Gastroesophageal sphincter (tissue), 4 donors: ENCODE results near the gene SMPX. TPM values are rescaled to one million over a fixed set of nuclear protein-coding genes. Genes with fewer than 3 reads are reported as not detected.

Source experiments
- ATAC-seq: fragments of 150-250 bp; one replicate; pipeline ENCODE4 v1.9.1; 2016; ENCODE audit warnings: mild to moderate bottlenecking, moderate library complexity
- H3K27ac ChIP-seq, 4 donors: fragments of 200-600 bp; sonication (generic) in 3 of 4; 1 replicate in 3 of 4; 2 replicates in 1 of 4; pipeline ENCODE4 v1.5.1; 2016 to 2019
- H3K27me3 ChIP-seq: fragments of 200-600 bp; sonication (generic); one replicate; pipeline ENCODE4 v1.5.1; 2019
- H3K36me3 ChIP-seq, 2 donors: fragments of 200-600 bp; sonication (generic); one replicate each; pipeline ENCODE4 v1.5.1; 2019; ENCODE audit warnings: control low read depth in 1 of 2
- H3K4me1 ChIP-seq, 3 donors: fragments of 200-600 bp; sonication (generic); 1 replicate in 2 of 3; 2 replicates in 1 of 3; pipeline ENCODE4 v1.5.1; 2016 to 2019; ENCODE audit warnings: control low read depth in 2 of 3
- H3K4me3 ChIP-seq, 2 donors: fragments of 200-600 bp; sonication (generic); one replicate each; pipeline ENCODE4 v1.5.1; 2019; ENCODE audit warnings: mild to moderate bottlenecking in 1 of 2, moderate library complexity in 1 of 2
- H3K9me3 ChIP-seq, 3 donors: fragments of 200-600 bp; sonication (generic); one replicate each; pipeline ENCODE4 v1.5.1; 2017 to 2019; ENCODE audit warnings: control low read depth in 2 of 3
- EP300 ChIP-seq: sonication (generic); formaldehyde crosslinking; IDR thresholded peaks from one replicate; pipeline ENCODE4 v1.6.1; 2017; ENCODE audit warnings: antibody characterized with exemption, mild to moderate bottlenecking
- POLR2A ChIP-seq, 2 donors: fragments of 450-650 bp; IDR thresholded peaks; one replicate each; pipeline ENCODE4 v1.6.1; 2017; ENCODE audit warnings: antibody characterized with exemption in 2 of 2, mild to moderate bottlenecking in 2 of 2, moderate library complexity in 1 of 2
- POLR2AphosphoS5 ChIP-seq: sonication (generic); formaldehyde crosslinking; IDR thresholded peaks from one replicate; pipeline ENCODE4 v1.6.1; 2017; ENCODE audit warnings: antibody characterized with exemption
- WGBS, 2 donors: methylation state at CpG; one replicate each; pipeline ENCODE4 v1.1.5; 2018; ENCODE audit warnings: low coverage in 1 of 2; 5-methylcytosine and 5-hydroxymethylcytosine counted together
- total RNA-seq, 4 donors: library from RNA; depleted of rRNA; stranded (reverse); fragments of >200 nt; gene quantifications; one replicate each; pipeline ENCODE4 v1.1.0, GENCODE V29; 2016
- TF ChIP-seq, protein P1 (sequence below), 4 experiments: fragments of 200-600 bp in 2 of 4; fragments of 450-650 bp in 2 of 4; sonication (generic) in 1 of 4; IDR thresholded peaks; one replicate each; pipeline ENCODE4 v1.5.1; 2017 to 2019; ENCODE audit warnings: antibody characterized with exemption in 4 of 4, mild to moderate bottlenecking in 2 of 4, moderate library complexity in 2 of 4

SMPX gene
- total RNA-seq, 4 donors from 2014 or later, result 14.8 to 32.5 (median 29.0) TPM

DNA sequence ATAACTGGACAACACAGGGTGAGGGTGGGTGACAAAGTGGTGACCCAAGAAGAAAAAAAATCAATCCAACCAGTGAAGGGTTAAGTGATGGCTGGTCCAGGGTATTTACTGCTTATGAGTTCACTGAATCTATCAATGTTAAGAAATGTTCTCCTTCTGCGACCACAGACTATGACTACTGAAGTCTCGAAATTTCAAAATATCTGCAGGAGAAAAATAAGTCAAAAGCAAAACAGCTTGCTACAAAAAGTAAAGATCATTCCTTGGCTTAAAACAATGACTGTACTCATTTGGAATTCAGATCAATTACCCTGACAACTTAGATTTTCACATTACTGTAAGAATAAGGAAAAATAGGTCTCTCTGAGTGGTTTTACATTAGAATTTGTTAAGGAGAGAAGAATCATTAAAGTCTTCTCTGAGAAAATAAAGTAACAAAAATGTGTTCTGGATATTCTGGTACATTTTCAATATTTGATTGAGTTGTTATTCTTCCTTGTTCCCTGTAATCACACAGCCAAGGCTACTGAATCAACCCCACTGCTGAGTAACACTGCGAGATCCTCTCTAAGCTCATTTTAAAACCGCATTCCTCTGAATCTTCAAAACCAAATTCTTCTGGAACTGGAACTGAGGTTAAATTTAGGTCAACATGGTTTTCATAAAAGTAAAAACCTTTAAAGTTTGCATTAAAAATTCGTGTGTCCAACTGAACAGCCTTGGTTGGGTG lies 22.7 kb downstream of the SMPX start:
- H3K36me3 ChIP-seq, result no peaks in the 10 kb centered on the region
- no peak for ATAC-seq
- H3K27me3 ChIP-seq, result no peaks in the 10 kb centered on the region
- no peak overlapping the region for H3K27ac ChIP-seq
- H3K4me1 ChIP-seq, result peaks cover 0 to 2% (median 0%) of the 10 kb centered on the region in 3 donors
- H3K4me3 ChIP-seq, result no peak overlapping the region
- TF ChIP-seq POLR2AphosphoS5 (no peak), EP300 (no peak), POLR2A (IDR thresholded peaks at IDR 0.05) (no peak)
- TF ChIP-seq, protein P1, sequence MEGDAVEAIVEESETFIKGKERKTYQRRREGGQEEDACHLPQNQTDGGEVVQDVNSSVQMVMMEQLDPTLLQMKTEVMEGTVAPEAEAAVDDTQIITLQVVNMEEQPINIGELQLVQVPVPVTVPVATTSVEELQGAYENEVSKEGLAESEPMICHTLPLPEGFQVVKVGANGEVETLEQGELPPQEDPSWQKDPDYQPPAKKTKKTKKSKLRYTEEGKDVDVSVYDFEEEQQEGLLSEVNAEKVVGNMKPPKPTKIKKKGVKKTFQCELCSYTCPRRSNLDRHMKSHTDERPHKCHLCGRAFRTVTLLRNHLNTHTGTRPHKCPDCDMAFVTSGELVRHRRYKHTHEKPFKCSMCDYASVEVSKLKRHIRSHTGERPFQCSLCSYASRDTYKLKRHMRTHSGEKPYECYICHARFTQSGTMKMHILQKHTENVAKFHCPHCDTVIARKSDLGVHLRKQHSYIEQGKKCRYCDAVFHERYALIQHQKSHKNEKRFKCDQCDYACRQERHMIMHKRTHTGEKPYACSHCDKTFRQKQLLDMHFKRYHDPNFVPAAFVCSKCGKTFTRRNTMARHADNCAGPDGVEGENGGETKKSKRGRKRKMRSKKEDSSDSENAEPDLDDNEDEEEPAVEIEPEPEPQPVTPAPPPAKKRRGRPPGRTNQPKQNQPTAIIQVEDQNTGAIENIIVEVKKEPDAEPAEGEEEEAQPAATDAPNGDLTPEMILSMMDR (IDR thresholded peaks at IDR 0.05), result no peak
- WGBS, 2 donors, result 25 to 59% methylated on average over 5 of the region's 5 CpGs
- H3K9me3 ChIP-seq, result no peaks in the 10 kb centered on the region

DNA sequence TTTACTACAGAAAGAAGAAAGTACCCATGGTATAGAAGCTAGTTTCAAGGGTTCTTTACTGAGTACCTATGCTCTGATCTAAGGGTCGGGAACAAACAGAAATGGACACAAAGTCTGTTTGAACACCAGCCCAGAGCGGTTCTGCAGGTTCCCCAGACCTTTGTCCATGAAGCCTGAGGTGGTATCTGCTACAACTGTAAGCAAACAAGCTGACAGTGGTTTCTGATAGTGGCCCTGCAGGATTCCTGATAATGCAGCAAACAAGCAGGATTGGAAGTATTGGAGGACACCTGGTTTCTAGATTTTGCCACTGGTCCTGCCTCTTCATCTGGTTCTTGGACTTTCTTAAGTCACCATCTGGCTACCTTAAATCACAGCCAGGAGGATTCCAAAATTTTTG lies 23.7 kb downstream of the SMPX start:
- Histone ChIP-seq H3K4me3 (no peak overlapping the region), H3K4me1 (no peaks in the 10 kb centered on the region), H3K36me3 (no peaks in the 10 kb centered on the region), H3K27me3 (no peaks in the 10 kb centered on the region), H3K27ac (no peak overlapping the region), H3K9me3 (no peaks in the 10 kb centered on the region)
- 55 to 60% methylated on average over 1 to 2 of the region's 2 CpGs for whole genome bisulfite sequencing, 2 donors
- no peak for TF ChIP-seq EP300
- TF ChIP-seq, protein P1 (IDR thresholded peaks at IDR 0.05), result no peak
- no peak for TF ChIP-seq POLR2AphosphoS5
- no peak for TF ChIP-seq POLR2A (IDR thresholded peaks at IDR 0.05)
- ATAC-seq, result no peak

DNA sequence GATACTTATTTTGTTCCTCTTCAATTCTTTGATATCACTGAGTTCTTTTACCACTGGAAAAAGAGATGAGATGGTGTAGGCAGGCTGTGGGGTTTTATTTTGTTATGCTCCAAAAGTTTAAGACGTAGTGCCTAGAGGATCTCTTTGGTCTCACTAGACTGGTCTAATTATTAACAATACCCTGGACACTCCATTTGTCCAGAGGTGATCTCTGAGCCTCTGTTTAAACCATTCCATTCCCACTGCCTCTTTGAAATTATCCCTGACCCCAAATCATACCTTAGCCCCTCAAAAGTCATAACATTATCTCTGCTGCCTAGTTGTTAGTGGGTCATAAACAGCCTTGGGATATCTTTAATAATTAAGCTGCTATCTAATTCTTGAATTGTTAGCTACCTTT lies 24.2 kb downstream of the SMPX start:
- no peak for ATAC-seq
- H3K4me1 ChIP-seq, result no peaks in the 10 kb centered on the region
- H3K9me3 ChIP-seq, result no peaks in the 10 kb centered on the region
- no peaks in the 10 kb centered on the region for H3K27me3 ChIP-seq
- 88 to 100% methylated on average over 1 of the region's 1 CpG for WGBS, 2 donors
- no peaks in the 10 kb centered on the region for H3K36me3 ChIP-seq
- no peak for TF ChIP-seq EP300
- TF ChIP-seq POLR2AphosphoS5, result no peak
- no peak for TF ChIP-seq POLR2A (IDR thresholded peaks at IDR 0.05)
- TF ChIP-seq, protein P1 (IDR thresholded peaks at IDR 0.05), result no peak
- no peak overlapping the region for H3K4me3 ChIP-seq
- no peak overlapping the region for H3K27ac ChIP-seq

DNA sequence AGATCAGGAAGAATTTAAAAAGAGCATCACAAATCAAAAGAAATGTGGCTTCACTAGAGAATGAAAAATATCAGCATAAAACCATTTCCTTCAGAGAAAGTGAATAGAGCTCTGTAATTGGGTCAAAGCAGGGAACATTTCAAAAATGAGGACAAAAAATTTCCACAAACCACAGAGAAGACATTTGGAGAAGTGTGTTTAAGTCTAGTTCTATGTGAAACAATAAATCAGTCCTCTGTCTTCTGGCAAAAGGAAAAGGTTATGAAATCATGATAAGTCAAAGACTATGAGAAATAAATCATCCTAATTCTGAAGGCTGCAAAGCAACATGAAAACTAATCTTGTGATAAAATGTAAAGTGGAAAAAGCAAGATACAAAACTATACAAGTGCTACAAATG lies 27.9 kb downstream of the SMPX start:
- H3K4me3 ChIP-seq, result no peak overlapping the region
- ATAC-seq, result no peak
- no peaks in the 10 kb centered on the region for H3K36me3 ChIP-seq
- no peak overlapping the region for H3K27ac ChIP-seq
- peaks cover 0 to 7% (median 0%) of the 10 kb centered on the region in 3 donors for H3K4me1 ChIP-seq
- no peaks in the 10 kb centered on the region for H3K9me3 ChIP-seq
- TF ChIP-seq, protein P1 (IDR thresholded peaks at IDR 0.05), result no peak
- TF ChIP-seq EP300 (no peak), POLR2AphosphoS5 (no peak), POLR2A (IDR thresholded peaks at IDR 0.05) (no peak)
- no peaks in the 10 kb centered on the region for H3K27me3 ChIP-seq

DNA sequence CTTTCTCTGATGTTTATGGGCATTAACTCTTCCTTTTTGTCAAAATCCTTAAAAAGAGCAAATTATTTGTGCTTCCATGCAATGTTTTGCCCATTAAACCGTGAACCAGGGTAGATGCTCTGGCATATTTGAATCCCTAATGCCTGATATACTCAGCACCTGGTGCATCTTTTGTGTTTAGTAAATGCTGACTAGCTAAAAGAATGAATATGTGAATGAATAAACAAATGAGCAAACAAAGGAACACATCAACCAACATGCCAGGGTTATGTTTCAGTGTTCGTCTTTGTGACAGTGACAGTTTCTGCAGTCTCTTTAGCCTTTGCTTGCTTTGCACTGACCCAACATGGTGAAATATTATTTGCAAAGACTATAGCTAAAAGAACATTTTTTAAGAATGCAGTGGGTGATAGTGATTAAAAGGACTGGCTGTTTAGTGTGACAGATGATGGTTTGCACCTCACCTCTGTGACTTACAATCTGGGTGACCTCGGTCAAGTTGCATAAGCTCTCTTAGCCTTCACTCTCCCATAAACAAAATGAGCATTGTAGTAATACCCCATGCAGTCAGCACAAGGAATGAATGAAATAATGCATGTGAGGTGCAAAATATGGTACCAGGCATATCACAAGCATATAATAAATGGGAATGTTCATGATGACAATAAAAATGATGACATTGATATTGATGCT lies 29.5 kb downstream of the SMPX start:
- no peak overlapping the region for H3K4me3 ChIP-seq
- no peaks in the 10 kb centered on the region for H3K9me3 ChIP-seq
- no peaks in the 10 kb centered on the region for H3K36me3 ChIP-seq
- no peak overlapping the region for H3K27ac ChIP-seq
- no peak for ATAC-seq
- H3K4me1 ChIP-seq, result peaks cover 0 to 7% (median 0%) of the 10 kb centered on the region in 3 donors
- no peaks in the 10 kb centered on the region for H3K27me3 ChIP-seq
- TF ChIP-seq POLR2AphosphoS5 (no peak), EP300 (no peak), POLR2A (IDR thresholded peaks at IDR 0.05) (no peak)
- TF ChIP-seq, protein P1 (IDR thresholded peaks at IDR 0.05), result no peak
- 47 to 79% methylated on average over 2 of the region's 3 CpGs for WGBS, 2 donors
